Measurements from ENCODE around the gene ADGRL2.

ADGRL2 gene

GRCh38 chr1:81800695-81801650, at the start of gene ADGRL2:
TSS of gene ADGRL2 (plus strand) at chr1:81800934. CDS start at chr1:81836985, 36,051 bp downstream.
- H3K4me1 ChIP-seq (ENCODE audit: insufficient read depth, low read length) = peaks cover 30% of the 10 kb centered on the region
- H3K27me3 ChIP-seq (ENCODE audit: insufficient read depth, low read length) = no peaks in the 10 kb centered on the region
- H3K9me3 ChIP-seq (ENCODE audit: low read length) = no peaks in the 10 kb centered on the region
- peak within 1 kb of the TSS; percentile 68 for H2AFZ ChIP-seq (ENCODE audit: low read depth, low read length)
- peak within 1 kb of the TSS; percentile 85 for H3K4me3 ChIP-seq (ENCODE audit: low read length)
- no peaks in the 10 kb centered on the region for H3K36me3 ChIP-seq (ENCODE audit: insufficient read depth, low read length)

DNA sequence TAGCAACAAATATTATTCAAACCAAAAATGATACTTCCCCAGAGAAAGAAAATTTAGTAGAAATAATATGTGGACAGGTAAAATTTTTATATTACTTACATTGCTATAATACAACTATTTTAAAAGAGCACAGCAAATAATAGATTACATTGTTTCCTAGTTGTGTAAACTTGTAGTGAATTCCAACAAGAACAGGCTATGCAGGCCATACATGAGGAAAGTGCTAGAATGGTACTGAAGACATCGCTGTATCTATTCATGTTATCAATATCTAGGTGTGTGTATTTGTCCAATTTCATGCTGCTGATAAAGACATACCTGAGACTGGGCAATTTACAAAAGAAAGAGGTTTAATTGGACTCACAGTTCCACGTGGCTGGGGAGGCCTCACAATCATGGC, 47.9 kb upstream of the ADGRL2 start:
- no peaks in the 10 kb centered on the region for H3K4me1 ChIP-seq (ENCODE audit: insufficient read depth, low read length)
- no peaks in the 10 kb centered on the region for H3K9me3 ChIP-seq (ENCODE audit: low read length)
- H2AFZ ChIP-seq (ENCODE audit: low read depth, low read length) = no peak overlapping the region
- H3K4me3 ChIP-seq (ENCODE audit: low read length) = no peak overlapping the region
- no peaks in the 10 kb centered on the region for H3K27me3 ChIP-seq (ENCODE audit: insufficient read depth, low read length)
- no peaks in the 10 kb centered on the region for H3K36me3 ChIP-seq (ENCODE audit: insufficient read depth, low read length)

- Histone ChIP-seq H3K9me3 (ENCODE audit: low read length) (no peaks in the 10 kb centered on the region), H3K4me3 (ENCODE audit: low read length) (no peak overlapping the region), H3K36me3 (ENCODE audit: insufficient read depth, low read length) (no peaks in the 10 kb centered on the region), H2AFZ (ENCODE audit: low read depth, low read length) (no peak overlapping the region), H3K4me1 (ENCODE audit: insufficient read depth, low read length) (no peaks in the 10 kb centered on the region), H3K27me3 (ENCODE audit: insufficient read depth, low read length) (no peaks in the 10 kb centered on the region)
Measured at GRCh38 chr1:81754424-81754823, 46.3 kb upstream of the ADGRL2 start.

GRCh38 chr1:81756872-81757271, 43.9 kb upstream of the ADGRL2 start:
- no peaks in the 10 kb centered on the region for H3K27me3 ChIP-seq (ENCODE audit: insufficient read depth, low read length)
- H3K9me3 ChIP-seq (ENCODE audit: low read length) = no peaks in the 10 kb centered on the region
- H3K36me3 ChIP-seq (ENCODE audit: insufficient read depth, low read length) = no peaks in the 10 kb centered on the region
- H3K4me1 ChIP-seq (ENCODE audit: insufficient read depth, low read length) = peaks cover 9% of the 10 kb centered on the region
- no peak overlapping the region for H3K4me3 ChIP-seq (ENCODE audit: low read length)
- H2AFZ ChIP-seq (ENCODE audit: low read depth, low read length) = no peak overlapping the region

DNA sequence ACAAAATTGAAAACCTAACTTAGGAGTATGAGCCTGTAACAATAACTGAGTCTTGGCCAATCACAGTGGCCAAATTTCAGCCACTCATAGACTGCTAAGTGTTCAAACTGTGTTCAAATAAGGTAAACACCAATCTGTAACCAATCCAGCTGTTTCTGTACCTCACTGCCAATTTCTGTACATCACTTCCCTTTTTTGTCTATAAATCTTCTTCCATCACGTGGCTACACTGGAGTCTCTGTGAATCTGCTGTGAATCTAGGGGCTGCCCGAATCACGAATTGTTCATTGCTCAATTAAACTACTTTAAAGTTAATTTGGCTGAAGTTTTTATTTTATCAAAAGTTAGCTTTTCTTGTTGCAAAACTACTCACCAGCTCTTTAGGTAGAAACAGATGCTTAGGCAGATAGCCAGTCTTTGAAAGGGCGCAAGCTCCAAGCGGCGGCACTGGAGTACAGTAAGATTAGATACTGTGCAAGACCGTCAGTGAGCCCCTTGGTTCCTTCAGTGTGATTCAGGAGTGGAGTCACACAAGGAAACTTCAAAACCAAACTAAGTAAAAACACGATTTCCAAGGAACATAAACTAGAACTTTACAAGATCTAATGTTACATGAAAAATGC, 43.2 kb upstream of the ADGRL2 start:
- Histone ChIP-seq H3K4me1 (ENCODE audit: insufficient read depth, low read length) (peaks cover 9% of the 10 kb centered on the region), H3K36me3 (ENCODE audit: insufficient read depth, low read length) (no peaks in the 10 kb centered on the region), H3K9me3 (ENCODE audit: low read length) (no peaks in the 10 kb centered on the region), H3K4me3 (ENCODE audit: low read length) (no peak overlapping the region), H2AFZ (ENCODE audit: low read depth, low read length) (no peak overlapping the region), H3K27me3 (ENCODE audit: insufficient read depth, low read length) (no peaks in the 10 kb centered on the region)

- Histone ChIP-seq H3K9me3 (ENCODE audit: low read length) (no peaks in the 10 kb centered on the region), H2AFZ (ENCODE audit: low read depth, low read length) (no peak overlapping the region), H3K4me1 (ENCODE audit: insufficient read depth, low read length) (peaks cover 9% of the 10 kb centered on the region), H3K36me3 (ENCODE audit: insufficient read depth, low read length) (no peaks in the 10 kb centered on the region), H3K27me3 (ENCODE audit: insufficient read depth, low read length) (no peaks in the 10 kb centered on the region), H3K4me3 (ENCODE audit: low read length) (no peak overlapping the region)
Measured at GRCh38 chr1:81758181-81758580, 42.6 kb upstream of the ADGRL2 start.

- H3K4me1 ChIP-seq (ENCODE audit: insufficient read depth, low read length) = peaks cover 9% of the 10 kb centered on the region
- H3K27me3 ChIP-seq (ENCODE audit: insufficient read depth, low read length) = no peaks in the 10 kb centered on the region
- no peak overlapping the region for H3K4me3 ChIP-seq (ENCODE audit: low read length)
- no peak overlapping the region for H2AFZ ChIP-seq (ENCODE audit: low read depth, low read length)
- H3K36me3 ChIP-seq (ENCODE audit: insufficient read depth, low read length) = no peaks in the 10 kb centered on the region
- H3K9me3 ChIP-seq (ENCODE audit: low read length) = no peaks in the 10 kb centered on the region
Measured at GRCh38 chr1:81760477-81761097, 40.1 kb upstream of the ADGRL2 start.

GRCh38 chr1:81775510-81775909, 25.2 kb upstream of the ADGRL2 start:
- H3K27me3 ChIP-seq (ENCODE audit: insufficient read depth, low read length) = no peaks in the 10 kb centered on the region
- no peaks in the 10 kb centered on the region for H3K9me3 ChIP-seq (ENCODE audit: low read length)
- no peak overlapping the region for H3K4me3 ChIP-seq (ENCODE audit: low read length)
- no peaks in the 10 kb centered on the region for H3K4me1 ChIP-seq (ENCODE audit: insufficient read depth, low read length)
- no peak overlapping the region for H2AFZ ChIP-seq (ENCODE audit: low read depth, low read length)
- no peaks in the 10 kb centered on the region for H3K36me3 ChIP-seq (ENCODE audit: insufficient read depth, low read length)

GRCh38 chr1:81780705-81781454, 19.9 kb upstream of the ADGRL2 start:
- no peaks in the 10 kb centered on the region for H3K27me3 ChIP-seq (ENCODE audit: insufficient read depth, low read length)
- H2AFZ ChIP-seq (ENCODE audit: low read depth, low read length) = no peak overlapping the region
- H3K4me1 ChIP-seq (ENCODE audit: insufficient read depth, low read length) = no peaks in the 10 kb centered on the region
- H3K36me3 ChIP-seq (ENCODE audit: insufficient read depth, low read length) = no peaks in the 10 kb centered on the region
- no peaks in the 10 kb centered on the region for H3K9me3 ChIP-seq (ENCODE audit: low read length)
- no peak overlapping the region for H3K4me3 ChIP-seq (ENCODE audit: low read length)

DNA sequence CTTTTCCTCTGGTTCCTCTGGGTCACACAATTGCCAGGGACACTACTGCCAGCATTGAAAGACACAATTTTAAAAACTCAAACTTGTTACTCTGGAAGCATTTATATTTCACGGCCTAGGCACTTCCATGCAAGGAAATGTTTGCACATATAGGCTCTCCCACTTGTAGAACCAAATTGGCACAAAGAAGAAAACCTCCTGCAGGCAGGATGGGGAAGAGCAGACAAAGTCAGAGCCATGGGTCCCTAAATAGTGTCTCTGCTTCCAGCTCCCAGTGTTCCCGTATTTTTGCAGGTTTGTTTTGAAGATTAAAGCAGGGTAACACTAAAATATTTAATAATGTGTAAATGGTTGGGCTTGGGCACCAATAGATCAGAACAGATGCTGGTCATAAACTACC, 19.0 kb upstream of the ADGRL2 start:
- H3K4me1 ChIP-seq (ENCODE audit: insufficient read depth, low read length) = no peaks in the 10 kb centered on the region
- no peak overlapping the region for H2AFZ ChIP-seq (ENCODE audit: low read depth, low read length)
- H3K9me3 ChIP-seq (ENCODE audit: low read length) = no peaks in the 10 kb centered on the region
- H3K36me3 ChIP-seq (ENCODE audit: insufficient read depth, low read length) = no peaks in the 10 kb centered on the region
- no peak overlapping the region for H3K4me3 ChIP-seq (ENCODE audit: low read length)
- no peaks in the 10 kb centered on the region for H3K27me3 ChIP-seq (ENCODE audit: insufficient read depth, low read length)

DNA sequence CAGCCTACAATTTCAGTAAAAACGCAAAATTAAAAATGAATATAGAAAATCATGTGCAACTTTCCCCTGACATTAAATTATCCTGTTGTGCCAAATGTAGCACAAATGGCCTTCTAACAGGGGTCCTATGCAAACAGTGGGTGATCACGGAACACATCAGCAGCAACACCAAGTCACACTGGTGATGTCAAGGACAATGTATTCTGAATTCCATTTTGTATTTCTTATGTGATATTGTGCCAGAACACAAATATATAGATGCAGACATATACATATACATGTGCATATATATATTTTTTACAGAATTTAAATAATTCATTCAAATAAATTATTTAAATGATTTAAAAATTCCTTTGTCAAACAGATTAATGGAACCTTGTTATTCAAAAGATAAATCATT, 8.6 kb upstream of the ADGRL2 start:
- Histone ChIP-seq H3K4me3 (ENCODE audit: low read length) (no peak overlapping the region), H2AFZ (ENCODE audit: low read depth, low read length) (no peak overlapping the region)

DNA sequence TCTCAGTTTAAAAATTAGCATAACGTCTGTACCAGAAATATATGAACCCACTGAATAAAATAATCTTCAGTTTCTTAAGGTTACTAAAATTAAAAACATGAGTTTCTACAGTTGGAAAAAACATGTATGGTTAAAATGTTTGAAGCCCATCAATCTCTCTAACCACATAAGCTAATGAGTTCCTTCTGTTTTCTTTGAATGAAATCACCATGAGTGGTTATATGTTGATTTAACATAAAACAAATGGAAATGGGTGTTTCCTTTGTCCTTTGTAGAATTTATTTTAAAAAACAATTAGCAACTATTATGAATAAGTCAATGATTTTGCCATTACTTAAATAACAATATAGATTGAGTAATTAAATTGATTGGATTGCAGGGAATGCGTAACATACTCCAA, 3.0 kb upstream of the ADGRL2 start:
- Histone ChIP-seq H3K36me3 (ENCODE audit: insufficient read depth, low read length) (no peaks in the 10 kb centered on the region), H3K9me3 (ENCODE audit: low read length) (no peaks in the 10 kb centered on the region), H3K4me1 (ENCODE audit: insufficient read depth, low read length) (peaks cover 24% of the 10 kb centered on the region), H2AFZ (ENCODE audit: low read depth, low read length) (no peak overlapping the region), H3K27me3 (ENCODE audit: insufficient read depth, low read length) (no peaks in the 10 kb centered on the region), H3K4me3 (ENCODE audit: low read length) (no peak overlapping the region)

More for the DNA sequence above, 8.6 kb upstream of the ADGRL2 start:
- H3K4me1 ChIP-seq (ENCODE audit: insufficient read depth, low read length) = peaks cover 2% of the 10 kb centered on the region
- H3K36me3 ChIP-seq (ENCODE audit: insufficient read depth, low read length) = no peaks in the 10 kb centered on the region
- H3K27me3 ChIP-seq (ENCODE audit: insufficient read depth, low read length) = no peaks in the 10 kb centered on the region
- H3K9me3 ChIP-seq (ENCODE audit: low read length) = no peaks in the 10 kb centered on the region
